ENCODE measurements around the gene WNT7A.

WNT7A gene

GRCh38 chr3:13841141-13841540 lies 38.7 kb downstream of the WNT7A start:
- no peak for TF ChIP-seq CTCF (IDR thresholded peaks at IDR 0.05; ENCODE audit: low read depth, low read length, missing control alignments)
- no peak overlapping the region for H3K4me3 ChIP-seq (replicated peaks; ENCODE audit: low read depth, low read length)
- DNase-seq (ENCODE audit: extremely low read depth, low read depth), result no peak

- H3K4me3 ChIP-seq (replicated peaks; ENCODE audit: low read depth, low read length), result no peak overlapping the region
- no peak for DNase-seq (ENCODE audit: extremely low read depth, low read depth)
- TF ChIP-seq CTCF (IDR thresholded peaks at IDR 0.05; ENCODE audit: low read depth, low read length, missing control alignments), result no peak
These were observed 39.4 kb downstream of the WNT7A start for GRCh38 chr3:13840456-13840855.

- DNase-seq (ENCODE audit: extremely low read depth, low read depth), result no peak
- TF ChIP-seq CTCF (IDR thresholded peaks at IDR 0.05; ENCODE audit: low read depth, low read length, missing control alignments), result no peak
- H3K4me3 ChIP-seq (replicated peaks; ENCODE audit: low read depth, low read length), result no peak overlapping the region
These were observed 40.0 kb downstream of the WNT7A start for GRCh38 chr3:13839726-13840340.

GRCh38 chr3:13839253-13839652 lies 40.6 kb downstream of the WNT7A start:
- no peak overlapping the region for H3K4me3 ChIP-seq (replicated peaks; ENCODE audit: low read depth, low read length)
- no peak for TF ChIP-seq CTCF (IDR thresholded peaks at IDR 0.05; ENCODE audit: low read depth, low read length, missing control alignments)
- DNase-seq (ENCODE audit: extremely low read depth, low read depth), result no peak

GRCh38 chr3:13838421-13838820 lies 41.5 kb downstream of the WNT7A start:
- no peak for DNase-seq (ENCODE audit: extremely low read depth, low read depth)
- no peak for TF ChIP-seq CTCF (IDR thresholded peaks at IDR 0.05; ENCODE audit: low read depth, low read length, missing control alignments)
- H3K4me3 ChIP-seq (replicated peaks; ENCODE audit: low read depth, low read length), result no peak overlapping the region

- no peak for DNase-seq (ENCODE audit: extremely low read depth, low read depth)
- no peak for TF ChIP-seq CTCF (IDR thresholded peaks at IDR 0.05; ENCODE audit: low read depth, low read length, missing control alignments)
These were observed 42.1 kb downstream of the WNT7A start for GRCh38 chr3:13837751-13838150.

More at GRCh38 chr3:13837751-13838150, 42.1 kb downstream of the WNT7A start:
- H3K4me3 ChIP-seq (replicated peaks; ENCODE audit: low read depth, low read length), result no peak overlapping the region
